Mucosa of descending colon (tissue), 3 donors: Measurements from ENCODE around the gene SIGLEC1. TPM values are rescaled to one million over a fixed set of nuclear protein-coding genes. Genes with fewer than 3 reads are reported as not detected.

Source experiments
- ATAC-seq: fragments of 200-7000 bp; cut with Tn5 transposase; one replicate; pipeline ENCODE4 v1.9.1; 2020; ENCODE audit warnings: mild to moderate bottlenecking, moderate library complexity
- DNase-seq, 3 donors: peaks; one replicate each; pipeline ENCODE4 v3.0.0-alpha.2; 2020
- H3K36me3 ChIP-seq: fragments of 200-600 bp; one replicate; pipeline ENCODE4 v1.8.0; 2021; ENCODE audit warnings: low read depth, mild to moderate bottlenecking
- H3K4me1 ChIP-seq: fragments of 200-600 bp; one replicate; pipeline ENCODE4 v1.8.0; 2021; ENCODE audit warnings: low read depth, mild to moderate bottlenecking
- H3K4me3 ChIP-seq: fragments of 200-600 bp; one replicate; pipeline ENCODE4 v1.8.0; 2021; ENCODE audit warnings: mild to moderate bottlenecking
- H3K9me3 ChIP-seq: fragments of 200-600 bp; one replicate; pipeline ENCODE4 v1.8.0; 2021; ENCODE audit warnings: mild to moderate bottlenecking
- intact Hi-C, 2 donors: fragments of 100-400 bp; cut with DNase I in 1 of 2; cut with micrococcal nuclease in 1 of 2; formaldehyde crosslinking; loops; one replicate each; pipeline versions ENCODE4 v1.11.0 to v1.11.1; 2022; cut with DNase I, micrococcal nuclease
- long read RNA-seq, 2 donors: library from polyadenylated mRNA; unstranded; transcript quantifications; one replicate each; pipeline ENCODE4 v2.0.0, GENCODE V29; 2019 to 2021
- total RNA-seq, 3 donors: library from RNA; stranded (reverse); fragmentation: NEBNext Ultra II Directional in 2 of 3; extraction: Animal tissue kit (Norgen Biotek cat#: 25700) in 2 of 3; gene quantifications; one replicate each; pipeline versions ENCODE4 v1.2.1 to v1.2.4, GENCODE V29; 2021 to 2023
- TF ChIP-seq, protein P1 (sequence below): fragments of 200-600 bp; IDR thresholded peaks from one replicate; pipeline ENCODE4 v1.8.0; 2022; ENCODE audit warnings: antibody characterized with exemption, mild to moderate bottlenecking
- donor health status: DM: no; HTN: no; CAD: no; lungs with moderate emphysema.
- donor health status: DM: no; HTN: no; CAD: no.
- donor health status: DM: no; HTN: yes; CAD: no.

Gene SIGLEC1
- total RNA-seq = 10 to 100 TPM in 2 of 3 donors, 1 to 10 TPM in 1; 3.3 to 21.7 (median 12.2) TPM
- long read RNA-seq, donor 1, partial matches to known transcripts = 3 of 10 reads
- long read RNA-seq, donor 1, other reads (novel, unspliced or antisense) = 7 of 10 reads
- long read RNA-seq, donor 2, partial matches to known transcripts = 3 of 4 reads
- long read RNA-seq, donor 2, other reads (novel, unspliced or antisense) = 1 of 4 reads

DNA sequence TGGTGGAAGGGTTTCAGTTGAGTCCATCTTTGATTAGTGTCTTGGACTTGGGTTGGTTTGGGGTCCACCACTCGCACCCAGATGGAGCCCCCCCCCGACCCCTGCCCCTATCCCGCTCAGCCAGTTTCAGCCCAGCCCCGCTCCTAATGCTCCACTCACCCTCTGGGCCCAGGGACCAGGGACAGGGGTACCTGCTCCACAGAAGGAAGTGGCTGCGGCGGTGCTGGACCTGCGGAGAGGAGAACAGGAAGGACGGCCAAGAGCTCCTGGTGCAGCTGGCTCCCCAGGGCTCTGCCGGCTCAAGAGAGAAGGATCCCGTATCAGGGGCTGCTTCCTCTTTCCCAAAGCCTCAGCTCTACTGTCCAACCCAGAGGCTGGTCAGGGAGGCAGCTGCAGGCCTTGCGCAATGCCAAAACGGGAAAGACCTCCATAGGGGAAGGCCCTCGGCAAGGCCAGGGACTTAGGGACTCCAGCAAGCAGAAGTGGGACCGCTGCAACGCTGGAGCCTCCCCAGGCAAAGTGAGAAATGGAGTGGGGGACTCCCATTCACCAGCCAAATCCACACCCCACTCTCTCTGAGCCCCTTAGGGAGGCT, at the start of gene SIGLEC1:
SIGLEC1 (minus strand) TSS at position 322 of the 595 bp plus-strand sequence. CDS start 5,472 bp downstream, outside the sequence.
- intact Hi-C loops = loop anchor here (5.0 kb wide), 1 partner anchor 35 kb away; no protein-coding TSS in a partner anchor
- Histone ChIP-seq H3K9me3 (no peaks in the 10 kb centered on the region), H3K4me1 (no peaks in the 10 kb centered on the region), H3K36me3 (no peaks in the 10 kb centered on the region), H3K4me3 (no peak within 1 kb of the TSS)
- ATAC-seq = peak; percentile 40
- TF ChIP-seq, protein P1, sequence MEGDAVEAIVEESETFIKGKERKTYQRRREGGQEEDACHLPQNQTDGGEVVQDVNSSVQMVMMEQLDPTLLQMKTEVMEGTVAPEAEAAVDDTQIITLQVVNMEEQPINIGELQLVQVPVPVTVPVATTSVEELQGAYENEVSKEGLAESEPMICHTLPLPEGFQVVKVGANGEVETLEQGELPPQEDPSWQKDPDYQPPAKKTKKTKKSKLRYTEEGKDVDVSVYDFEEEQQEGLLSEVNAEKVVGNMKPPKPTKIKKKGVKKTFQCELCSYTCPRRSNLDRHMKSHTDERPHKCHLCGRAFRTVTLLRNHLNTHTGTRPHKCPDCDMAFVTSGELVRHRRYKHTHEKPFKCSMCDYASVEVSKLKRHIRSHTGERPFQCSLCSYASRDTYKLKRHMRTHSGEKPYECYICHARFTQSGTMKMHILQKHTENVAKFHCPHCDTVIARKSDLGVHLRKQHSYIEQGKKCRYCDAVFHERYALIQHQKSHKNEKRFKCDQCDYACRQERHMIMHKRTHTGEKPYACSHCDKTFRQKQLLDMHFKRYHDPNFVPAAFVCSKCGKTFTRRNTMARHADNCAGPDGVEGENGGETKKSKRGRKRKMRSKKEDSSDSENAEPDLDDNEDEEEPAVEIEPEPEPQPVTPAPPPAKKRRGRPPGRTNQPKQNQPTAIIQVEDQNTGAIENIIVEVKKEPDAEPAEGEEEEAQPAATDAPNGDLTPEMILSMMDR = no peak
- peak in 2 of 3 donors; percentile 40 to 51 for DNase-seq

DNA sequence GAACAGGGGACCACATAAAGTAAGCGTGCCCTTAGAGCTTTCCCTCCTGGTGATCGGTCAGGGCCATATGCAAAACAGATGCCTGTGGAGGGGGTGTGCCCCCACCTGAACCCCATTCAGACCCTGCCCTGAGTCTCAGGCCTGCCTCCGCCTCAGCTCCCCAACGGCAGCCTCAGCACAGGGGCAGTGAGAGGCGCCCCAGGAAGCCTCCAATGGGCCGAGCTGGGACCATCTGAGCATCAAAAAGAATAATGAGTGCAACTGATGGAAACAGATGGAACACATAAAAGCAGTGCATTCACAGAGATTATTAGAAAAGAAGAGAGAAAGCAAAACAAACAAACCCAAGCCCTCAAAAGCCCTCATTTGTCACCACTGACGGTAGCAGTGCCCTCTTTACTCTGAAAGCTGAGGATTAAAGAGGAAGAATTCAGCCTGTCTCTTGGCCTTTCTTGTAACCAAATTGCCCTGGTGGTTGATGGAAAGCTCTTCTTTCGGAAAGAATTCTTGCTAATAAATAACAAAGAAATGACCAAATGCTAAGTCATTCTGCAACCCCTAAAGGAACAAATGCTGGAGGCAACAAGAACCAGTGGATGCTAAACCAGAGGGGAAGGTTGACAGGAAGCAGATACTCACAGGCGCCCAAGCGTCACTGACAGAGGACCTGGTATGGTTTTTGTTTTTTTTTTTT, 48.4 kb upstream of the SIGLEC1 start:
- intact Hi-C loops = no loop called here
- no peaks in the 10 kb centered on the region for H3K4me1 ChIP-seq
- no peaks in the 10 kb centered on the region for H3K36me3 ChIP-seq
- no peak overlapping the region for H3K4me3 ChIP-seq
- TF ChIP-seq, protein P1 = no peak
- DNase-seq = no peak
- ATAC-seq = no peak
- no peaks in the 10 kb centered on the region for H3K9me3 ChIP-seq

DNA sequence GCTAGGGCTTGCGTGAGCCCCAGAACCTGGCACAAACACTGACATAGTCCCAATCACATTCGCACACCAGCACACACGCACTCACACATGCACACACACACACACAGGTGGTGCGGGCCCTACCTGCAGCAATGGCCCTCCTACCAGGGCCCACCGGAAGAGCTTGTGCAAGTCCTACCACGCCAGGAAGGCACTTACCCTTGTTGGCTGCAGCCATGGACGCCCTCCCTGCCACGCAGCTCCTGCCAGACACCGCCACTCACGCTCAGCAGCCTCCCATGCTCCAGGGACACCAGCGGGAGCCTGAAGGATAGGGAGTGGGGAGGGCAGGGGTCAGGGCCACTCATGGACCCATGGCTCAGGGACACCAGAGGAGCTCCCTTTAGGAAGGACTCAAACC, 47.5 kb upstream of the SIGLEC1 start:
- no peak for DNase-seq
- intact Hi-C loops = no loop called here

DNA sequence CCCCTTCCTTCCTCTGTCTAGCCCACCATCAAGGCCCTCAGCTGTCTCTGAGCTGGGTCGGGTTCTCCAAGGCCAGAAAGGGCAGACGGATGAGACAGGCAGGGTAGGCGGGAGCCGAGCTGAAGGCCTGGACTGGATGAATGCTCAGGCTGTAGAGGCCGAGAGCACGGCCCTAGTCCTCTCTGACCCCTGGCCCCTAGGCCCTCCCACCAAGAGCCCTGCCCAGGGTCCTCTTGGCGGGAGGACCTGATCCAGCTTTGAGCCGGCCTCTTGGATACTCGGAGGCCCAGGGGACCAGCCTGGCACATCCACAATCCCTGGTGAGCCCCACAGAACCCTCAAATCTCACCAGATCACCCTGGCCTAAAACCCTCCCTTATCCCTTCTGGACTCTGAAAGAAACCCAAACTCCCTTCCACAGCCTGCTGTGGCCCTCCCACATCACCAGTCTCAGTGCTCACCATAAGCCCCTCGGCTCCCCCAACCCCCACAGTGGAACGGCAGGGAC, 47.0 kb upstream of the SIGLEC1 start:
- Histone ChIP-seq H3K4me1 (no peaks in the 10 kb centered on the region), H3K4me3 (no peak overlapping the region), H3K9me3 (no peaks in the 10 kb centered on the region), H3K36me3 (no peaks in the 10 kb centered on the region)
- TF ChIP-seq, protein P1 = no peak
- ATAC-seq (no peak), DNase-seq (no peak)
- intact Hi-C loops = no loop called here

More for the DNA sequence above, 47.5 kb upstream of the SIGLEC1 start:
- no peak for ATAC-seq
- no peaks in the 10 kb centered on the region for H3K4me1 ChIP-seq
- TF ChIP-seq, protein P1 = no peak
- no peak overlapping the region for H3K4me3 ChIP-seq
- no peaks in the 10 kb centered on the region for H3K36me3 ChIP-seq
- H3K9me3 ChIP-seq = no peaks in the 10 kb centered on the region

DNA sequence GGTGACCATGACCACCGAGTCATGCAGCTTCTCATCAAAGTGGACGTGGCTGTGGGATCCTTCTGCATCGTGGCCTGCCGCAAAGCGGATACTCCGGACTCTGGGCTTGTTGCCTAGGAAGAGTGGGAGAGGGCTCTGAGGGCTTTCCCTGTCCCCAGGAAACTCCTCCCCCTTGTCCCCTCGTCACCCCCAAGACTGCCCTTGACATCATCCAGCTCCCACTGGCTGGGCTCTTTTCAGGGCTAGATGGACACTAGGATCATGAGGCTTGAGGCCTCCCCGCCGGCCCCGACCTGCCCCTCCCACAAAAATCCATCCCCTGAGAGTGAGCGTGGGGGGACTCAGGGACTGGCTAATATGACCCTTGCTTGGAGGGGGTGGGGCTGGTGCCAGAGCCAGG, 46.2 kb upstream of the SIGLEC1 start:
- DNase-seq = no peak
- H3K9me3 ChIP-seq = no peaks in the 10 kb centered on the region
- intact Hi-C loops = no loop called here
- H3K4me1 ChIP-seq = no peaks in the 10 kb centered on the region
- no peaks in the 10 kb centered on the region for H3K36me3 ChIP-seq
- no peak overlapping the region for H3K4me3 ChIP-seq
- TF ChIP-seq, protein P1 = no peak
- no peak for ATAC-seq
